ENCODE measurements around the gene ACTRT2. TPM values are rescaled to one million over a fixed set of nuclear protein-coding genes. Genes with fewer than 3 reads are reported as not detected.

Gene ACTRT2
- total RNA-seq, 2 donors from 2014 or later, result not detected

GRCh38 chr1:2987773-2988172 lies 33.5 kb upstream of the ACTRT2 start:
- Mint-ChIP-seq H3K27me3 (ENCODE audit: low read depth) (peaks cover 10% of the 10 kb centered on the region), H3K4me3 (no peak overlapping the region), H3K9me3 (no peaks in the 10 kb centered on the region), H3K4me1 (ENCODE audit: low read depth) (no peaks in the 10 kb centered on the region), H3K27ac (no peak overlapping the region), H3K36me3 (ENCODE audit: insufficient read depth in 2 of 2) (no peaks in the 10 kb centered on the region)
- DNase-seq (no peak), ATAC-seq (replicated peaks in 1 of 2) (no peak)

- Mint-ChIP-seq H3K27me3 (ENCODE audit: low read depth) (peaks cover 10% of the 10 kb centered on the region), H3K9me3 (peaks cover 0 to 3% of the 10 kb centered on the region in 2 donors), H3K27ac (no peak overlapping the region), H3K36me3 (ENCODE audit: insufficient read depth in 2 of 2) (no peaks in the 10 kb centered on the region), H3K4me3 (no peak overlapping the region), H3K4me1 (ENCODE audit: low read depth) (no peaks in the 10 kb centered on the region)
- DNase-seq (no peak), ATAC-seq (replicated peaks in 1 of 2) (no peak)
Observed at GRCh38 chr1:2988256-2988655, 33.0 kb upstream of the ACTRT2 start.

GRCh38 chr1:2989185-2989584 lies 32.1 kb upstream of the ACTRT2 start:
- Mint-ChIP-seq H3K4me3 (no peak overlapping the region), H3K9me3 (peaks cover 0 to 3% of the 10 kb centered on the region in 2 donors), H3K27ac (no peak overlapping the region), H3K36me3 (ENCODE audit: insufficient read depth in 2 of 2) (no peaks in the 10 kb centered on the region), H3K27me3 (ENCODE audit: low read depth) (peaks cover 10% of the 10 kb centered on the region), H3K4me1 (ENCODE audit: low read depth) (no peaks in the 10 kb centered on the region)
- ATAC-seq (replicated peaks in 1 of 2) (no peak), DNase-seq (no peak)

- no peak for DNase-seq
- Mint-ChIP-seq H3K27ac (no peak overlapping the region), H3K4me3 (no peak overlapping the region), H3K27me3 (ENCODE audit: low read depth) (peaks cover 10% of the 10 kb centered on the region), H3K4me1 (ENCODE audit: low read depth) (no peaks in the 10 kb centered on the region), H3K36me3 (ENCODE audit: insufficient read depth in 2 of 2) (peaks cover 0 to 2% of the 10 kb centered on the region in 2 donors), H3K9me3 (peaks cover 0 to 3% of the 10 kb centered on the region in 2 donors)
- no peak for ATAC-seq (replicated peaks in 1 of 2)
Observed at GRCh38 chr1:2989976-2990375, 31.3 kb upstream of the ACTRT2 start.

GRCh38 chr1:2990376-2991115 lies 30.7 kb upstream of the ACTRT2 start:
- Mint-ChIP-seq H3K27me3 (ENCODE audit: low read depth) (peaks cover 10% of the 10 kb centered on the region), H3K9me3 (peaks cover 0 to 3% of the 10 kb centered on the region in 2 donors), H3K36me3 (ENCODE audit: insufficient read depth in 2 of 2) (peaks cover under 1 to 2% of the 10 kb centered on the region in 2 donors), H3K4me1 (ENCODE audit: low read depth) (no peaks in the 10 kb centered on the region), H3K4me3 (no peak overlapping the region), H3K27ac (no peak overlapping the region)
- no peak for DNase-seq
- no peak for ATAC-seq (replicated peaks in 1 of 2)

GRCh38 chr1:2991753-2992495 lies 29.3 kb upstream of the ACTRT2 start:
- H3K4me3 Mint-ChIP-seq, result no peak overlapping the region
- no peak for ATAC-seq (replicated peaks in 1 of 2)
- DNase-seq, result no peak
- H3K4me1 Mint-ChIP-seq (ENCODE audit: low read depth), result no peaks in the 10 kb centered on the region
- peaks cover 0 to 3% of the 10 kb centered on the region in 2 donors for H3K9me3 Mint-ChIP-seq
- peaks cover 10% of the 10 kb centered on the region for H3K27me3 Mint-ChIP-seq (ENCODE audit: low read depth)
- H3K36me3 Mint-ChIP-seq (ENCODE audit: insufficient read depth in 2 of 2), result peaks cover 2% of the 10 kb centered on the region in 2 donors
- H3K27ac Mint-ChIP-seq, result no peak overlapping the region

- Mint-ChIP-seq H3K27me3 (ENCODE audit: low read depth) (peaks cover 12% of the 10 kb centered on the region), H3K27ac (no peak overlapping the region), H3K4me1 (ENCODE audit: low read depth) (no peaks in the 10 kb centered on the region), H3K4me3 (no peak overlapping the region), H3K9me3 (no peaks in the 10 kb centered on the region), H3K36me3 (ENCODE audit: insufficient read depth in 2 of 2) (peaks cover 2% of the 10 kb centered on the region in 2 donors)
- ATAC-seq (replicated peaks in 1 of 2) (no peak), DNase-seq (no peak)
Observed at GRCh38 chr1:2998503-2999100, 22.7 kb upstream of the ACTRT2 start.

- Mint-ChIP-seq H3K27ac (no peak overlapping the region), H3K4me1 (ENCODE audit: low read depth) (no peaks in the 10 kb centered on the region), H3K9me3 (no peaks in the 10 kb centered on the region), H3K27me3 (ENCODE audit: low read depth) (peaks cover 12% of the 10 kb centered on the region), H3K4me3 (no peak overlapping the region), H3K36me3 (ENCODE audit: insufficient read depth in 2 of 2) (peaks cover 2% of the 10 kb centered on the region in 2 donors)
- DNase-seq (no peak), ATAC-seq (replicated peaks in 1 of 2) (no peak)
Observed at GRCh38 chr1:2999138-2999537, 22.1 kb upstream of the ACTRT2 start.

- Mint-ChIP-seq H3K27ac (no peak overlapping the region), H3K9me3 (no peaks in the 10 kb centered on the region), H3K4me1 (ENCODE audit: low read depth) (no peaks in the 10 kb centered on the region), H3K27me3 (ENCODE audit: low read depth) (peaks cover 12% of the 10 kb centered on the region), H3K4me3 (no peak overlapping the region), H3K36me3 (ENCODE audit: insufficient read depth in 2 of 2) (peaks cover 0 to 2% of the 10 kb centered on the region in 2 donors)
- no peak for DNase-seq
- no peak for ATAC-seq (replicated peaks in 1 of 2)
Observed at GRCh38 chr1:2999571-2999970, 21.7 kb upstream of the ACTRT2 start.

GRCh38 chr1:3000214-3000613 lies 21.1 kb upstream of the ACTRT2 start:
- Mint-ChIP-seq H3K36me3 (ENCODE audit: insufficient read depth in 2 of 2) (peaks cover 0 to 2% of the 10 kb centered on the region in 2 donors), H3K4me3 (no peak overlapping the region), H3K27ac (no peak overlapping the region), H3K9me3 (no peaks in the 10 kb centered on the region), H3K27me3 (ENCODE audit: low read depth) (peaks cover 12% of the 10 kb centered on the region), H3K4me1 (ENCODE audit: low read depth) (no peaks in the 10 kb centered on the region)
- no peak for DNase-seq
- no peak for ATAC-seq (replicated peaks in 1 of 2)

GRCh38 chr1:3000671-3001470 lies 20.4 kb upstream of the ACTRT2 start:
- DNase-seq (no peak), ATAC-seq (replicated peaks in 1 of 2) (no peak)
- no peaks in the 10 kb centered on the region for H3K36me3 Mint-ChIP-seq (ENCODE audit: insufficient read depth in 2 of 2)
- H3K4me3 Mint-ChIP-seq, result no peak overlapping the region
- no peaks in the 10 kb centered on the region for H3K4me1 Mint-ChIP-seq (ENCODE audit: low read depth)
- H3K27ac Mint-ChIP-seq, result no peak overlapping the region
- H3K9me3 Mint-ChIP-seq, result no peaks in the 10 kb centered on the region
- H3K27me3 Mint-ChIP-seq (ENCODE audit: low read depth), result peaks cover 12% of the 10 kb centered on the region

- Mint-ChIP-seq H3K27me3 (ENCODE audit: low read depth) (peaks cover 12% of the 10 kb centered on the region), H3K9me3 (peaks cover 0 to 2% of the 10 kb centered on the region in 2 donors), H3K4me3 (no peak overlapping the region), H3K4me1 (ENCODE audit: low read depth) (no peaks in the 10 kb centered on the region), H3K36me3 (ENCODE audit: insufficient read depth in 2 of 2) (peaks cover 0 to 2% of the 10 kb centered on the region in 2 donors), H3K27ac (no peak overlapping the region)
- DNase-seq (no peak), ATAC-seq (replicated peaks in 1 of 2) (no peak)
Observed at GRCh38 chr1:3001471-3002348, 19.6 kb upstream of the ACTRT2 start.

Data from activated T-cell treated with anti-CD3 and anti-CD28 coated beads, Interleukin-2, amount 50 U/mL, for 72 hours (primary cell).